ENCODE results near the gene PAQR5.

- TF ChIP-seq POLR2A (IDR thresholded peaks at IDR 0.05): no peak
- no peak for TF ChIP-seq CTCF (IDR thresholded peaks at IDR 0.05)
Observed at GRCh38 chr15:69304182-69304545, 5.5 kb downstream of the PAQR5 start.
